Stimulated activated CD8-positive, alpha-beta memory T cell treated with anti-CD3 and anti-CD28 coated beads, Interleukin-4, amount 100 ng/mL, for 1 hour (primary cell): ENCODE measurements around the gene RAD21L1.
A peak's percentile ranks its signal among the peaks of the same experiment; 100 is the strongest.
"Not testable (repeated sequence)": the region's sequence is repeated elsewhere in the genome, so short reads cannot be mapped to it uniquely, and the experiment has no call there.

Experiments used
- DNase-seq, 2 donors: peaks; one replicate each; pipeline ENCODE4 v3.0.0-alpha.2; 2020; ENCODE audit warnings: low read depth in 2 of 2, low spot score in 1 of 2

RAD21L1 gene

GRCh38 chr20:1199212-1199873, 26.5 kb upstream of the RAD21L1 start:
- no peak for DNase-seq

DNA sequence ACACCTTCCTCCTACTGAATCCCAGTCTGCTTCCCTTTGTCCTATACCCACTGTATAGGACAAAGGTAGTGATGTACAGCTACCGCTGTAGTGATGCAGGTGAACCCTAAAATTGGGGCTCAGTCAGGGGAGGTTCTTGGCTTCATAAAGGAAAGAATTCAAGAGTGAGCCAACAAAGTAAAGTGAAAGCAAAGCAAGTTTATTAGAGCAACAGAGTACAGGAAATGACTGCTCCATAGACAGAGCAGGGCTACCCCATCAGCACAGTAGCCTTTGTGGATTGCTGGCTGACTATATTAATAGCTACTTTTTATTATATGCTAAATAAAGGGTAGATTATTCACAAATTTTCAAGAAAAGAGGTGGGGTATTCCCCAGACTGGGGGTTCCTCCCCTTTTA, 25.9 kb upstream of the RAD21L1 start:
- DNase-seq, result no peak

DNA sequence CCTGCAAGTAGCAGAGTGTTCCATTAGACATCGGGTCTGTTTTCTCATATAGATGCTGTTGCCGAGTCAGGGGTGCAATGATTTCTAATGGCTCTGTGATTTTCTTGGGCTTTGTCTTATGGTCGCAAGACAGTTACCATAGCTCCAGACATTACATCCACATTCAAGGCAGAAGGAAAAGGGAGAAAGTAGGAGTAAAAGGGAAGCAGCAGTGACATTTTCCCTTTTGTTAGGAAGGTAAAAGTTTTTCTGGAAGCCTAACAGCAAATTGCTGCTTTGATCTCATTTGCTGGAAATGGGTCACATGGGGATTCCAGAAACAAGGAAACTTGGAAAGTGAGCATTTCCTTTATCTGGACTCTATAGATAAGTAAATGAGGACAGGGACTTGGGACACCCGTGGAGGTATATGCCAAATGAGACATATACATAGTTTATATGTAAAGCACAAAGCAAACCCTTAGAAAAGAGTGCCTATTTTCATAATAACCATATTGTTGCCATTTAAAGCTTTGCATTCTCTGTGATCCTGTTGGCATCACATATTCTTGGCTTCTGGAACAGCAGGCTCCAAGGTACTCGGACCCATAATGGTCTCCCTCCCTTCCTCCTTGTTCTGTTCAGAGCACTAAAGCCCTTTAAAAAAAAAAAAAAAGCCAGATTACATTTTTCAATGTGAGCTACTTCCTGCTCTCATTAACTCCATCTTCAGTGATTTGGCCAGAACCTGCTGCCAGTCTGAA, 22.9 kb upstream of the RAD21L1 start, which contains the start of gene C20orf202:
Gene C20orf202, plus strand, starts transcription at position 693 of the 743 bp plus-strand sequence. CDS start 132 bp downstream, outside the sequence.
- no peak for DNase-seq

- no peak for DNase-seq
Observed at GRCh38 chr20:1203630-1204029, 22.2 kb upstream of the RAD21L1 start.

- DNase-seq, result no peak
Observed at GRCh38 chr20:1204113-1204512, 21.7 kb upstream of the RAD21L1 start.

DNA sequence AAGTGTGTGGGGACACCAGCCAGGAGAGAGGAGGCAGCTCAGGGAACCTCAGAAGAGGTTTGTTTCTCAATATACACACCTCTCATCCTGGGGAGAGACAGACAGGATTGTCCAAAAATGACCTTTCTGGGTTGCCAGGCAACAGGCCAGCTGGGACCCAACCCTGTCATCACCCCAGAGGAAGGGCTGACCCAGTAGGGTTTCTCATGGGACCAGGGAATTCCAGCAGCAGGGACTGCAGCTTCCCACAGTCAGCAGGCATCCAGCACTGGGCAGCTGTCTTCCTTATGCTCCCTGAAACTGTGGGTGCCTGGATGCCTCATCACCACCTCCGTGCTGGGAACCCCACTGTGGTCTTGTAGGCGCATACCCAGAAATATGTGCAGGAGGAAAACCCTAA, 21.3 kb upstream of the RAD21L1 start:
- DNase-seq, result no peak

GRCh38 chr20:1205802-1206201, 20.0 kb upstream of the RAD21L1 start:
- DNase-seq, result no peak

- DNase-seq, result no peak
Observed at GRCh38 chr20:1206366-1207148, 19.3 kb upstream of the RAD21L1 start.

DNA sequence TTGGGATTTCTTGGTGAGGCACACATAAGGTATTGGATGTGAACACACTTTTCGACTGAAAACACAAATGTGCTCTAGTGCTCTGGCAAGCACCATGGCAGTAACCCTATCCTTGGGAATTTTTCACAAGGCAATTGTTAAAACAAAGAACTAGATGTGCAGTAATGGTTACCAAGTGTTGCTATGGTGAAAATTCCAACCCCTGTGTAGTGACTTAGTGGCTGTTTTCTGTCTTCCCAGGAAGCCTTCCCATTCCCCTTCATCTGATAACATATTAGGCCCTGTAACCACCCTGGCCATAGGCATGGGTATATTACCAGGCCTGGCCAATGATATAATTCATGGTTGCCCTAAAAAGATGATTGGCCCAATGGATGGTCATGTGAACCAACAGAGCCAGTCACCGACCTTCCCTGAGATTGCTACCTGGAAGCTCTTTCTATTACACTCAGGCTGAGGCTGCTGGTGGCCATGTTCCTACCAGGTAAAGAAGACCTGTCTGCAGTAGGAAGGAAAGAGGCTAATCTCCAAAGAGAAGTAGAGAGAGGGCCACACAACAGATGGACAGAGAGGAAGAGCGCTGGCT, 18.5 kb upstream of the RAD21L1 start:
- no peak for DNase-seq

DNA sequence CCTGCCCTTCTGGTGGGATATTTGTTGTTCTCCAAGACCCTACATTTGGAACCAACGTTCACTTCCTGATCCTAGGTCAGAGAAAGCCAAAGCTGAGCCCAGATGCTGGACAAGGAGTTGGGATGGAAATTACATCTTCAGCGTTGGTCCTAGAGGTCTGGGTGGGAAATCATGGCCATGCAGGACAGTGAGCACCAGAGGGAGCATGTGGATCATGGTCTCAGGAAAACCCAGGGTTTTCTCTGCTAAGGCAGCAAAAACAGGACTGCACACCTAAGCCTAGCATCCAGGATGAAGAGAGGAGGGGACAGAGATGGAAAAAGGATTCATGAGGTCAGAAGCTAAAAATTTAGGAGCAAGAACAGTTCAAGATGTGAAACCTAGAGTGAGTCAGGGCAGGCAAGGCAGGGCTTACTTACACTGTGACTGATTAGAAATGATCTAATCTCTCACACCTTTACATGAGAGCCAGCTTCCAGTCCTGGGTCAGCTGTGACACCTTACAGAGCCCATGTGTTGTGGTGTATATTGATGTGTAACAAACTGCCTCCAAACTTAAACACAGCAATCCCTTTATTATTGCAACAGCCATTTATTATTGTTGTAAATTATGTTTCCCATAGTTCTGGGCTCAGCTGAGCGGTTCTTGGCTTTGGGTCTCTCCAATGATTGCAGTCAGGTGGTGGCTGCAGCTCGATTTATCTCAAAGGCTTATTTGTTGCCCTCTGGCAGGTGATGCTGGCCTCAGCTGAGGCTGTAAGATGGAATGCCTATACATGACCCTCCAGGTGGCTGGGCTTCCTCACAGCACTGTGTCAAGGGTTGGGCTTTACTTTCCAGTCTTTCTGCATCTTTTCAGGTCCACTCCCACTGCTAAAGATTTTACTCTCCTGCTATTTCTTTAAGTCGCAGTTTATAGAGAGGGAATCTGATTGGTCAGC, 16.1 kb upstream of the RAD21L1 start:
- DNase-seq, result no peak

- no peak for DNase-seq
Observed at GRCh38 chr20:1210501-1210900, 15.3 kb upstream of the RAD21L1 start.

GRCh38 chr20:1212023-1212422, 13.8 kb upstream of the RAD21L1 start:
- DNase-seq, result no peak

DNA sequence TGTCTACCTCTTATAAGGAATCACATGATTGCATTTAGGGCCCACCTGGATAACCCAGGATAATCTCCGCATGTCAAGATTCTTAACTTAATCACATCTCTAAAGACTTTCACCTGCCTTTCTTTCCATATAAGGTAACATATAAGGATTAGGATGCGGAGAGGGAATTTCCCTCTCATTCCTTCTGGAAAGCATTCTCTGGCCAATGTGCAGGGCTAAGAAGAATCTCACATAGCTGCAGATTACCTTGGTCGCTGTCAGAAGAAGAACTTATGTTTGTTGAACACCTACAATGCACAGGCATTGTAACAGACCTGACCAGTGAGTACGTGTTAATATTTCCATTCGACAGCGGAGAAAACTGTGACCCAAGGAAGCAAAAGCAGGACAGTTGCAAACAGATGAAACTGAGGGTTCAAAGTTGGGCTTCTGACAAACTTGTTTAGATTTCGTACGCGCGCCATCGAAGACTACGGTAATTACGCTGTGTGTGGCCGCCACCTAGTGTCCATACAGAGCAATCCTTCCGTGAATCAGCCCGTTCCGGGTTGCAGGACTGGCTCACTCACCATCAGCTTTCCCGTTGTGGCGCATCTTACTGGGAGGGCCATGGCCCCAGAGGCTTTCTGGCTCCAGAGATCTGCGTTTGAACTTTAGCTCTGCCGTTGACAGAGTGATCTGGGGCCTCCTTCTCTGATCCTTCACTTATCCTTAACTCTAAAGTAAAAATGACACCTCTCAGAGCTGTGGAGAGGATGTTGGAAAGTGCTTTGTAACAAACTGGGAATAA, 13.0 kb upstream of the RAD21L1 start:
- peak; percentile 37 to 39 for DNase-seq

DNA sequence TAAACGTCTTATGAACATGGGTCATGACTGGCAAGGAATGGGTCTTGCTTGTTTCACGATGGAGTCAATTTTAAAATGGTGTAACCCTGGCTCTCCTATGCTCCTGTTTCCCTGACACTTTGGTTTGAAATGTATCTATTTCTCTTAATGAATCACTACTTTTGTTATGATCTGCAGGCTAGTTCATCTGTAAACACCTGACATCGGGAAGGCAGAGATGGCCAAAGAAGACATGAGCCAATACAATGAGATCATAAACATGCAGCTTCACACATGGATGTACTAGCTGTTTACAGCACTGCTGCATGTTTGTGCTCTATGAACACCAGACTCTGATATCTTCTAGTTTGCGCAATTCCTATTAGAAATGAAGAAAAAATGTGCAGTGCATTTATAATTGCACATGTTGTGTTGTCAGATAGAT, 11.0 kb upstream of the RAD21L1 start:
- no peak for DNase-seq

- no peak for DNase-seq
Observed at GRCh38 chr20:1215386-1216170, 10.3 kb upstream of the RAD21L1 start.

DNA sequence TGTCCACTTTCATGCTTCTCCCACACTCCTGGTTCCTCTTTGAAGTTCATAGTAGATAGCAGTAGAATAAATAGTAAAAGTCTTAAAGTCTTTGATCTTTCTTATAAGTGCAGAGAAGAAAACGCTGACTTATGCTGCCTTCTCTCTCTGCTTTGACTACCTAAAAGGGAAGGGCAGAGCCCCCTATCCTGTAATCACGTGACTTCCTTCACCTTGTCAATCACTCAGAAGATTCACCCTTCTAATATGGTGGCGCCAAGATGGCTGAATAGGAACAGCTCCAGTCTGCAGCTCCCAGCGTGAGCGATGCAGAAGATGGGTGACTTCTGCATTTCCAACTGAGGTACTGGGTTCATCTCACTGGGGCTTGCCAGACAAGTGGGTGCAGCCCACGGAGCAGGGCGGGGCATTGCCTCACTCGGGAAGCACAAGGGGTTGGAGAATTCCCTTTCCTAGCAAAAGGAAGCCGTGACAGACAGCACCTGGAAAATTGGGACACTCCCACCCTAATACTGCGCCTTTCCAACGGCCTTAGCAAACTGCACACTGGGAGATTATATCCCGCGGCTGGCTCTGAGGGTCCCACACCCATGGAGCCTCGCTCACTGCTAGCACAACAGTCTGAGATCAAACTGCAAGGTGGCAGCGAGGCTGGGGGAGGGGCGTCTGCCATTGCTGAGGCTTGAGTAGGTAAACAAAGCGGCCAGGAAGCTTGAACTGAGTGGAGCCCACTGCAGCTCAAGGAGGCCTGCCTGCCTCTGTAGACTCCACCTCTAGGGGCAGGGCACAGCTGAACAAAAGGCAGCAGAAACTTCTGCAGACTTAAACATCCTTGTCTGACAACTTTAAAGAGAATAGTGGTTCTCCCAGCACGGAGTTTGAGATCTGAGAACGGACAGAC, 9.1 kb upstream of the RAD21L1 start:
- DNase-seq, result not testable (repeated sequence)

GRCh38 chr20:1222750-1223149, 3.1 kb upstream of the RAD21L1 start:
- not testable (repeated sequence) for DNase-seq
